ENCODE data around the gene SULT2A1.

GRCh38 chr19:47886010-47886559 is at the start of gene SULT2A1:
- TF ChIP-seq POLR2A (IDR thresholded peaks at IDR 0.05) (no peak), CTCF (IDR thresholded peaks at IDR 0.05) (no peak)
